Fibroblast of pulmonary artery (primary cell): Measurements from ENCODE around the gene OTUD3.

ENCODE experiments used
- DNase-seq: peaks from one replicate; pipeline ENCODE4 v3.0.0-alpha.2; 2010; ENCODE audit warnings: low read depth
- H3K4me3 ChIP-seq: replicated peaks from 2 replicates; pipeline ENCODE4 v1.5.1; 2011; ENCODE audit warnings: low read depth, mild to moderate bottlenecking, control low read depth, low read length, moderate library complexity
- CTCF ChIP-seq: IDR thresholded peaks from 2 replicates; pipeline ENCODE4 v1.5.1; 2011; ENCODE audit warnings: mild to moderate bottlenecking, control low read depth, low read length, inconsistent platforms; ENCODE audit errors: missing control alignments

The OTUD3 gene

GRCh38 chr1:19882111-19883071 lies at the start of gene OTUD3:
TSS of gene OTUD3 (plus strand) at chr1:19882395. CDS start at chr1:19882514, 119 bp downstream.
- TF ChIP-seq CTCF: peak; percentile 93
- DNase-seq: peak; percentile 98
- peak within 1 kb of the TSS; percentile 84 for H3K4me3 ChIP-seq

GRCh38 chr1:19835578-19835977 lies 46.6 kb upstream of the OTUD3 start:
- no peak for DNase-seq
- TF ChIP-seq CTCF: no peak
- no peak overlapping the region for H3K4me3 ChIP-seq

- no peak for TF ChIP-seq CTCF
- no peak overlapping the region for H3K4me3 ChIP-seq
- DNase-seq: no peak
Measured at GRCh38 chr1:19837866-19838265, 44.3 kb upstream of the OTUD3 start.

GRCh38 chr1:19840228-19840627 lies 42.0 kb upstream of the OTUD3 start:
- H3K4me3 ChIP-seq: no peak overlapping the region
- no peak for TF ChIP-seq CTCF
- DNase-seq: no peak

- TF ChIP-seq CTCF: no peak
- no peak overlapping the region for H3K4me3 ChIP-seq
- DNase-seq: no peak
Measured at GRCh38 chr1:19844731-19845495, 37.3 kb upstream of the OTUD3 start.

GRCh38 chr1:19845555-19845954 lies 36.6 kb upstream of the OTUD3 start:
- no peak for TF ChIP-seq CTCF
- DNase-seq: no peak
- H3K4me3 ChIP-seq: no peak overlapping the region
